ENCODE measurements around the gene CORO2A. TPM values are rescaled to one million over a fixed set of nuclear protein-coding genes. Genes with fewer than 3 reads are reported as not detected.

The CORO2A gene
- total and polyA plus RNA-seq, 2 of the 13 experiments (the other 11 are each of a cell fraction or from before 2014, with no cell fraction given), result 14.4 to 15.3 TPM

DNA sequence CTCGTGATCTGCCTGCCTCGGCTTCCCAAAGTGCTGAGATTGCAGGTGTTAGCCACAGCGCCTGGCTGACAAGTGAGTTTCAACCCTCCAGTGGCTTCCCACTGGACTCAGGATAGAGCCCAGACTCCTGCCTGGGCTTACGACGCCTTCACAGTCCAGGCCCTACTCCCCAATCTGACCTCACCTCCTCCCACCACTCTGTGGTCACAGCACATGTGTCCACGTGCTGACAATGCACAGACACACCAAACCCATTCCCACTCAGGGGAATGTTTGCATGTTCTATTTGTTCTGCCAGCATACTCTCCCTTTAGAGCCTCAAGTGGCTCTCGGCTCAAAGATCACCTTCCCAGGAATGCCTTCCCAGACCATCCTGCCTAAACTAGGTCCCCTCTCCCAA, 42.3 kb downstream of the CORO2A start (continued):
- no peak for TF ChIP-seq ZKSCAN5 (CRISPR knock-in tag; IDR thresholded peaks at IDR 0.05)
- TF ChIP-seq NRL (CRISPR knock-in tag; IDR thresholded peaks at IDR 0.05; ENCODE audit: borderline replicate concordance), result no peak
- no peak for TF ChIP-seq ZNF652 (CRISPR knock-in tag; IDR thresholded peaks at IDR 0.05; ENCODE audit: borderline replicate concordance, low read depth)
- TF ChIP-seq HMG20A (CRISPR knock-in tag; IDR thresholded peaks at IDR 0.05; ENCODE audit: borderline replicate concordance), result peak; percentile 50; the same call in 1 of the 2 replicates
- no peak for TF ChIP-seq ATM (IDR thresholded peaks at IDR 0.05; ENCODE audit: borderline replicate concordance)
- no peak for TF ChIP-seq ZNF83 (CRISPR knock-in tag; IDR thresholded peaks at IDR 0.05; ENCODE audit: borderline replicate concordance)
- no peak for TF ChIP-seq ZNF24 (IDR thresholded peaks at IDR 0.05)
- no peak for TF ChIP-seq ARHGAP35 (CRISPR knock-in tag; IDR thresholded peaks at IDR 0.05; ENCODE audit: borderline replicate concordance)
- TF ChIP-seq HMGA1 (CRISPR knock-in tag; conservative IDR thresholded peaks at IDR 0.05), result no peak
- TF ChIP-seq, protein P1, sequence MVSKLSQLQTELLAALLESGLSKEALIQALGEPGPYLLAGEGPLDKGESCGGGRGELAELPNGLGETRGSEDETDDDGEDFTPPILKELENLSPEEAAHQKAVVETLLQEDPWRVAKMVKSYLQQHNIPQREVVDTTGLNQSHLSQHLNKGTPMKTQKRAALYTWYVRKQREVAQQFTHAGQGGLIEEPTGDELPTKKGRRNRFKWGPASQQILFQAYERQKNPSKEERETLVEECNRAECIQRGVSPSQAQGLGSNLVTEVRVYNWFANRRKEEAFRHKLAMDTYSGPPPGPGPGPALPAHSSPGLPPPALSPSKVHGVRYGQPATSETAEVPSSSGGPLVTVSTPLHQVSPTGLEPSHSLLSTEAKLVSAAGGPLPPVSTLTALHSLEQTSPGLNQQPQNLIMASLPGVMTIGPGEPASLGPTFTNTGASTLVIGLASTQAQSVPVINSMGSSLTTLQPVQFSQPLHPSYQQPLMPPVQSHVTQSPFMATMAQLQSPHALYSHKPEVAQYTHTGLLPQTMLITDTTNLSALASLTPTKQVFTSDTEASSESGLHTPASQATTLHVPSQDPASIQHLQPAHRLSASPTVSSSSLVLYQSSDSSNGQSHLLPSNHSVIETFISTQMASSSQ (IDR thresholded peaks at IDR 0.05; ENCODE audit: low read depth), result no peak
- TF ChIP-seq, protein P1 (CRISPR knock-in tag; IDR thresholded peaks at IDR 0.05; ENCODE audit: borderline replicate concordance), result no peak
- TF ChIP-seq ZNF75D (CRISPR knock-in tag; IDR thresholded peaks at IDR 0.05; ENCODE audit: borderline replicate concordance), result no peak
- no peak for TF ChIP-seq ZNF672 (CRISPR knock-in tag; IDR thresholded peaks at IDR 0.05)
- peak; percentile 35; the same call in 1 of the 2 replicates for TF ChIP-seq ZMYM4 (CRISPR knock-in tag; IDR thresholded peaks at IDR 0.05)
- no peak for TF ChIP-seq ZNF335 (CRISPR knock-in tag; IDR thresholded peaks at IDR 0.05)
- TF ChIP-seq, protein P2, sequence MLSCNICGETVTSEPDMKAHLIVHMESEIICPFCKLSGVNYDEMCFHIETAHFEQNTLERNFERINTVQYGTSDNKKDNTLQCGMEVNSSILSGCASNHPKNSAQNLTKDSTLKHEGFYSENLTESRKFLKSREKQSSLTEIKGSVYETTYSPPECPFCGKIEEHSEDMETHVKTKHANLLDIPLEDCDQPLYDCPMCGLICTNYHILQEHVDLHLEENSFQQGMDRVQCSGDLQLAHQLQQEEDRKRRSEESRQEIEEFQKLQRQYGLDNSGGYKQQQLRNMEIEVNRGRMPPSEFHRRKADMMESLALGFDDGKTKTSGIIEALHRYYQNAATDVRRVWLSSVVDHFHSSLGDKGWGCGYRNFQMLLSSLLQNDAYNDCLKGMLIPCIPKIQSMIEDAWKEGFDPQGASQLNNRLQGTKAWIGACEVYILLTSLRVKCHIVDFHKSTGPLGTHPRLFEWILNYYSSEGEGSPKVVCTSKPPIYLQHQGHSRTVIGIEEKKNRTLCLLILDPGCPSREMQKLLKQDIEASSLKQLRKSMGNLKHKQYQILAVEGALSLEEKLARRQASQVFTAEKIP (CRISPR knock-in tag; IDR thresholded peaks at IDR 0.05; ENCODE audit: borderline replicate concordance), result no peak
- peak in 1 of 2 experiments; percentile 58; a peak in 1 of 4 replicates for TF ChIP-seq KLF16 (CRISPR knock-in tag; IDR thresholded peaks at IDR 0.05)
- no peak for TF ChIP-seq FOSL1 (CRISPR knock-in tag; IDR thresholded peaks at IDR 0.05; ENCODE audit: borderline replicate concordance)
- peak; percentile 44; the same call in 1 of the 2 replicates for TF ChIP-seq ZNF746 (CRISPR knock-in tag; IDR thresholded peaks at IDR 0.05)
- TF ChIP-seq ESRRA (CRISPR knock-in tag; IDR thresholded peaks at IDR 0.05; ENCODE audit: low read depth), result no peak
- no peak for TF ChIP-seq ZNF337 (CRISPR knock-in tag; IDR thresholded peaks at IDR 0.05; ENCODE audit: borderline replicate concordance, low read depth)
- TF ChIP-seq SRSF1 (optimal IDR thresholded peaks at IDR 0.05; ENCODE audit: low read depth, low read length), result no peak
- TF ChIP-seq MBNL3 (CRISPR knock-in tag; conservative IDR thresholded peaks at IDR 0.05), result no peak
- peak; percentile 31; the same call in 1 of the 2 replicates for TF ChIP-seq GATAD1 (CRISPR knock-in tag; IDR thresholded peaks at IDR 0.05)
- no peak for TF ChIP-seq ZFP82 (CRISPR knock-in tag; IDR thresholded peaks at IDR 0.05; ENCODE audit: borderline replicate concordance)
- TF ChIP-seq HOXD1 (CRISPR knock-in tag; IDR thresholded peaks at IDR 0.05), result no peak
- TF ChIP-seq MIER3 (CRISPR knock-in tag; IDR thresholded peaks at IDR 0.05; ENCODE audit: borderline replicate concordance), result no peak
- no peak for TF ChIP-seq ZMAT3 (CRISPR knock-in tag; conservative IDR thresholded peaks at IDR 0.05)
- no peak for TF ChIP-seq ZNF317 (CRISPR knock-in tag; IDR thresholded peaks at IDR 0.05)

All from HepG2 (cell line).